HepG2 (cell line): ENCODE measurements around the gene PRKCE. TPM values are rescaled to one million over a fixed set of nuclear protein-coding genes. Genes with fewer than 3 reads are reported as not detected.

ENCODE experiments used
- ATAC-seq: fragments of 200-7000 bp; cut with Tn5 transposase; 3 replicates; pipeline ENCODE4 v1.9.1; 2020; ENCODE audit warnings: mild to moderate bottlenecking, moderate library complexity
- BruUV-seq: library from RNA; stranded (reverse); fragments of 400-500 nt; replicated peaks from 2 replicates; lab custom pipeline; 2021; lab: Mats Ljungman, UMichigan
- CTCF ChIA-PET: fragments of 300-600 bp; formaldehyde crosslinking; extraction: SDS; loops from one replicate; lab custom pipeline; 2021; ENCODE audit warnings: low total read pairs, inconsistent platforms, low intra/inter-chr PET ratio; lab: Yijun Ruan, JAX
- POLR2A ChIA-PET: fragments of 350-600 bp; sonication (Branson Sonifier 250); formaldehyde crosslinking; loops from one replicate; lab custom pipeline; 2020; ENCODE audit warnings: antibody characterized with exemption, inconsistent platforms; lab: Yijun Ruan, JAX
- DNase-seq: peaks from one replicate; pipeline ENCODE4 v3.0.0-alpha.2; 2015; ENCODE audit warnings: low spot score
- FAIRE-seq: peaks from 3 replicates; lab custom pipeline; 2011; peaks lifted over from hg19 to GRCh38; lab: Jason Lieb, UNC
- H2AFZ ChIP-seq: one replicate; pipeline ENCODE4 v1.6.1; 2011; ENCODE audit warnings: low read length, inconsistent platforms
- H3K27ac ChIP-seq: fragments of 300-600 bp; 3 replicates; pipeline ENCODE4 v1.8.0; 2011; ENCODE audit warnings: mixed run types, mild to moderate bottlenecking, mixed read lengths, low read length, inconsistent platforms; ENCODE audit not compliant: insufficient read depth; ENCODE audit errors: extremely low read length
- H3K27me3 ChIP-seq, 2 experiments: fragments of 200-600 bp in 1 of 2; 2 replicates in 1 of 2; 3 replicates in 1 of 2; pipeline versions ENCODE4 v1.6.0 to v1.8.0; 2011; ENCODE audit warnings: low read length in 2 of 2, mild to moderate bottlenecking in 2 of 2, moderate library complexity in 2 of 2, inconsistent platforms in 1 of 2; ENCODE audit not compliant: insufficient read depth in 2 of 2, control insufficient read depth in 1 of 2
- H3K36me3 ChIP-seq, 2 experiments: fragments of 200-600 bp in 1 of 2; replicated peaks in 1 of 2; 2 replicates in 1 of 2; 3 replicates in 1 of 2; pipeline versions ENCODE4 v1.5.1 to v1.8.0; 2011; ENCODE audit warnings: low read length in 2 of 2, inconsistent platforms in 1 of 2; ENCODE audit not compliant: insufficient read depth in 2 of 2, control insufficient read depth in 1 of 2
- H3K4me1 ChIP-seq: 2 replicates; pipeline ENCODE4 v1.5.1; 2012; ENCODE audit warnings: low read length, inconsistent platforms; ENCODE audit not compliant: insufficient read depth
- H3K4me2 ChIP-seq: 2 replicates; pipeline ENCODE4 v1.6.0; 2011; ENCODE audit warnings: low read depth, low read length, inconsistent platforms
- H3K4me3 ChIP-seq, 3 experiments: fragments of 200-600 bp in 1 of 3; sonication (generic), shearing (Covaris generic) in 1 of 3; replicated peaks in 1 of 3; 2 replicates each; pipeline ENCODE4 v1.5.1; 2011 to 2016; ENCODE audit warnings: low read length in 3 of 3, inconsistent platforms in 2 of 3, low read depth in 2 of 3, mild to moderate bottlenecking in 2 of 3, control low read depth in 1 of 3, mixed read lengths in 1 of 3; ENCODE audit not compliant: insufficient read depth in 1 of 3
- H3K79me2 ChIP-seq: one replicate; pipeline ENCODE4 v1.6.1; 2011; ENCODE audit warnings: low read length, inconsistent platforms; ENCODE audit not compliant: insufficient read depth
- H3K9ac ChIP-seq: 2 replicates; pipeline ENCODE4 v1.6.0; 2011; ENCODE audit warnings: mild to moderate bottlenecking, low read depth, low read length, inconsistent platforms; ENCODE audit not compliant: insufficient read depth
- H3K9me3 ChIP-seq: 2 replicates; pipeline ENCODE4 v1.5.1; 2012; ENCODE audit warnings: mild to moderate bottlenecking, low read length
- H4K20me1 ChIP-seq: 2 replicates; pipeline ENCODE4 v1.6.0; 2011; ENCODE audit warnings: inconsistent platforms, mild to moderate bottlenecking, low read length, moderate library complexity; ENCODE audit not compliant: insufficient read depth
- ATF7 ChIP-seq, 2 experiments: fragments of 450-650 bp in 1 of 2; sonication (generic) in 1 of 2; formaldehyde crosslinking in 1 of 2; IDR thresholded peaks; 2 replicates each; pipeline versions ENCODE4 v1.4.0 to v1.6.1; 2016 to 2020; ENCODE audit warnings: antibody characterized with exemption in 1 of 2, mild to moderate bottlenecking in 1 of 2, missing genetic modification reagents in 1 of 2
- CREB1 ChIP-seq, 2 experiments: fragments of 450-650 bp in 1 of 2; IDR thresholded peaks; 2 replicates each; pipeline ENCODE4 v1.6.1; 2016 to 2017; ENCODE audit warnings: control low read depth in 1 of 2, mild to moderate bottlenecking in 1 of 2, missing compliant biosample characterization in 1 of 2, missing genetic modification characterization in 1 of 2
- IRF2 ChIP-seq: IDR thresholded peaks from 2 replicates; pipeline ENCODE4 v1.6.1; 2018; ENCODE audit warnings: missing genetic modification reagents, missing compliant biosample characterization
- MNT ChIP-seq: fragments of 450-650 bp; IDR thresholded peaks from 2 replicates; pipeline ENCODE4 v1.6.1; 2016
- SMAD3 ChIP-seq: sonication (generic); formaldehyde crosslinking; IDR thresholded peaks from 2 replicates; pipeline ENCODE4 v1.4.0; 2020; ENCODE audit warnings: missing genetic modification reagents
- ZSCAN22 ChIP-seq: sonication (generic); formaldehyde crosslinking; IDR thresholded peaks from 2 replicates; pipeline ENCODE4 v1.4.0; 2020; ENCODE audit warnings: mild to moderate bottlenecking, missing genetic modification reagents
- WGBS: methylation state at CpG from one replicate; pipeline ENCODE4 v1.1.6; 2017; ENCODE audit warnings: low lambda C conversion rate; 5-methylcytosine and 5-hydroxymethylcytosine counted together
- in situ Hi-C: cut with HindIII; loops from 2 replicates; pipeline ENCODE4 v1.10.0; 2017; ENCODE audit warnings: low pct_unique_long_range_greater_than_20kb; ENCODE audit not compliant: extremely low pct_ligation_motif_present
- intact Hi-C: fragments of 100-400 bp; cut with micrococcal nuclease; formaldehyde crosslinking; loops from one replicate; pipeline ENCODE4 v1.10.0; 2022; ENCODE audit not compliant: unreplicated experiment
- polyA plus RNA-seq, 8 experiments: library from polyadenylated mRNA; depleted of rRNA in 3 of 8; stranded (reverse) in 7 of 8; unstranded in 1 of 8; fragments of >200 nt; fragmentation: Illumina TruSeq in 4 of 8; extraction: Trizol in 4 of 8; gene quantifications; 2 replicates each; pipeline versions ENCODE4 v1.2.1 to v1.2.3, GENCODE V29; 2011 to 2016; ENCODE audit warnings: low read depth in 4 of 8, missing spikeins in 1 of 8, mixed read lengths in 1 of 8; ENCODE audit not compliant: insufficient read depth in 1 of 8
- total RNA-seq, 5 experiments: library from RNA; depleted of rRNA; stranded (reverse); fragments of >200 nt; fragmentation: Illumina TruSeq; extraction: Trizol; gene quantifications; 2 replicates each; pipeline ENCODE4 v1.2.3, GENCODE V29; 2016; ENCODE audit warnings: low read depth in 1 of 5

PRKCE gene
- total and polyA plus RNA-seq, 2 of the 13 experiments (the other 11 are each of a cell fraction or from before 2014, with no cell fraction given) = 1.0 to 3.9 TPM

GRCh38 chr2:46013726-46014125 lies 362.3 kb downstream of the PRKCE start:
- intact Hi-C loops = loop anchor here (5.0 kb wide), 1 partner anchor 284 kb away; the partner anchor contains the start of gene EPAS1
- DNase-seq (no peak), ATAC-seq (no peak), FAIRE-seq (no peak)
- POLR2A ChIA-PET = no interaction called here
- no peak overlapping the region for H3K27ac ChIP-seq
- H3K79me2 ChIP-seq = no peaks in the 10 kb centered on the region
- H2AFZ ChIP-seq = no peak overlapping the region
- TF ChIP-seq SMAD3 (CRISPR knock-in tag) = no peak
- TF ChIP-seq ATF7 (IDR thresholded peaks at IDR 0.05) = peak; percentile 57; the same call in 1 of the 2 replicates
- TF ChIP-seq ATF7 (CRISPR knock-in tag; IDR thresholded peaks at IDR 0.05) = no peak
- peak; percentile 71 for TF ChIP-seq CREB1 (IDR thresholded peaks at IDR 0.05)
- no peak for TF ChIP-seq CREB1 (CRISPR knock-in tag; IDR thresholded peaks at IDR 0.05)
- TF ChIP-seq IRF2 (CRISPR knock-in tag) = no peak
- CTCF ChIA-PET = no interaction called here
- no peak overlapping the region for H3K4me3 ChIP-seq
- in situ Hi-C loops = loop anchor here (10.0 kb wide), 1 partner anchor 351 kb away; no protein-coding TSS in a partner anchor
- no peaks in the 10 kb centered on the region for H3K36me3 ChIP-seq
- no TSS peak for BruUV-seq
- H3K4me1 ChIP-seq = no peaks in the 10 kb centered on the region
- H3K4me2 ChIP-seq = no peak overlapping the region
- H3K9ac ChIP-seq = no peak overlapping the region
- H4K20me1 ChIP-seq = no peaks in the 10 kb centered on the region
- no peaks in the 10 kb centered on the region for H3K27me3 ChIP-seq
- WGBS = 92% methylated on average over 5 of the region's 5 CpGs
- no peaks in the 10 kb centered on the region for H3K9me3 ChIP-seq

- H3K4me1 ChIP-seq = no peaks in the 10 kb centered on the region
- ChIA-PET POLR2A (no interaction called here), CTCF (no interaction called here)
- FAIRE-seq = no peak
- H3K27ac ChIP-seq = no peak overlapping the region
- in situ Hi-C loops = loop anchor here (10.0 kb wide), 1 partner anchor 350 kb away; no protein-coding TSS in a partner anchor
- no TSS peak for BruUV-seq
- H3K4me2 ChIP-seq = no peak overlapping the region
- intact Hi-C loops = loop anchor here (5.0 kb wide), 1 partner anchor 282 kb away; the partner anchor contains the start of gene EPAS1
- no peaks in the 10 kb centered on the region for H3K79me2 ChIP-seq
- DNase-seq = no peak
- H2AFZ ChIP-seq = no peak overlapping the region
- no peak overlapping the region for H3K4me3 ChIP-seq
- no peak for TF ChIP-seq MNT
- TF ChIP-seq ZSCAN22 (CRISPR knock-in tag) = no peak
- no peak for ATAC-seq
- H3K27me3 ChIP-seq = no peaks in the 10 kb centered on the region
- H3K9ac ChIP-seq = no peak overlapping the region
- WGBS = 91% methylated on average over 6 of the region's 6 CpGs
- H3K36me3 ChIP-seq = no peaks in the 10 kb centered on the region
- H4K20me1 ChIP-seq = no peaks in the 10 kb centered on the region
- no peaks in the 10 kb centered on the region for H3K9me3 ChIP-seq
Observed at GRCh38 chr2:46014911-46015654, 363.6 kb downstream of the PRKCE start.
